NCI-H2081 treated with DMSO at 0.1 percent for 48 hours (cell line): ENCODE measurements around the gene KCNJ11.

ENCODE experiments used
- DNase-seq: peaks from one replicate; lab custom pipeline; 2025; lab: John Stamatoyannopoulos, UW

KCNJ11 gene

GRCh38 chr11:17408641-17409040, 20.2 kb upstream of the KCNJ11 start:
- DNase-seq, result no peak

GRCh38 chr11:17408026-17408425, 19.6 kb upstream of the KCNJ11 start:
- no peak for DNase-seq

- no peak for DNase-seq
These were observed 19.1 kb upstream of the KCNJ11 start for GRCh38 chr11:17407575-17407974.

GRCh38 chr11:17406818-17407149, 18.3 kb upstream of the KCNJ11 start:
- no peak for DNase-seq

GRCh38 chr11:17406082-17406817, 17.8 kb upstream of the KCNJ11 start:
- no peak for DNase-seq

GRCh38 chr11:17405232-17406005, 17.0 kb upstream of the KCNJ11 start:
- no peak for DNase-seq

GRCh38 chr11:17403980-17404759, 15.7 kb upstream of the KCNJ11 start:
- no peak for DNase-seq

- no peak for DNase-seq
These were observed 14.0 kb upstream of the KCNJ11 start for GRCh38 chr11:17402486-17402885.

- DNase-seq, result no peak
These were observed 13.4 kb upstream of the KCNJ11 start for GRCh38 chr11:17401841-17402240.

- DNase-seq, result no peak
These were observed 12.9 kb upstream of the KCNJ11 start for GRCh38 chr11:17401316-17401715.

GRCh38 chr11:17400048-17400775, 11.8 kb upstream of the KCNJ11 start:
- no peak for DNase-seq

GRCh38 chr11:17399236-17399635, 10.8 kb upstream of the KCNJ11 start:
- DNase-seq, result no peak

- DNase-seq, result no peak
These were observed 9.0 kb upstream of the KCNJ11 start for GRCh38 chr11:17397311-17398002.

- DNase-seq, result no peak
These were observed 8.3 kb upstream of the KCNJ11 start for GRCh38 chr11:17396598-17397310.

GRCh38 chr11:17395978-17396377, 7.5 kb upstream of the KCNJ11 start:
- DNase-seq, result no peak

GRCh38 chr11:17395554-17395961, 7.1 kb upstream of the KCNJ11 start:
- DNase-seq, result no peak

- DNase-seq, result no peak
These were observed 6.4 kb upstream of the KCNJ11 start for GRCh38 chr11:17394743-17395390.

- no peak for DNase-seq
These were observed 5.0 kb upstream of the KCNJ11 start for GRCh38 chr11:17393472-17393871.

- no peak for DNase-seq
These were observed 4.4 kb upstream of the KCNJ11 start for GRCh38 chr11:17392872-17393271.
